Calu3 (cell line): ENCODE measurements around the gene FGF19. TPM values are rescaled to one million over a fixed set of nuclear protein-coding genes. Genes with fewer than 3 reads are reported as not detected.

ENCODE experiments used
- Bru-seq: library from RNA; stranded (reverse); fragments of 400-500 nt; gene quantifications from one replicate; lab custom pipeline; 2021; lab: Mats Ljungman, UMichigan
- BruChase-seq, 2 experiments: library from RNA; stranded (reverse); fragments of 400-500 nt; gene quantifications; one replicate each; lab custom pipeline; 2021; lab: Mats Ljungman, UMichigan
- BruUV-seq: library from RNA; stranded (reverse); fragments of 400-500 nt; replicated peaks from 2 replicates; lab custom pipeline; 2021; lab: Mats Ljungman, UMichigan
- CTCF ChIA-PET: fragments of 300-600 bp; sonication (Branson Sonifier 250); formaldehyde crosslinking; loops from one replicate; lab custom pipeline; 2022; ENCODE audit warnings: antibody characterized with exemption; lab: Charles Lee
- DNase-seq: peaks from one replicate; pipeline ENCODE4 v3.0.0; 2022
- H3K27ac Mint-ChIP-seq: one replicate; pipeline ENCODE4 v1.8.0; 2022; ENCODE audit warnings: mixed read lengths; ENCODE audit not compliant: unreplicated experiment
- H3K27me3 Mint-ChIP-seq: one replicate; pipeline ENCODE4 v1.8.0; 2022; ENCODE audit warnings: mixed read lengths; ENCODE audit not compliant: unreplicated experiment
- H3K36me3 Mint-ChIP-seq: one replicate; pipeline ENCODE4 v1.8.0; 2022; ENCODE audit warnings: mild to moderate bottlenecking, moderate library complexity, mixed read lengths; ENCODE audit not compliant: insufficient read depth, unreplicated experiment
- H3K4me1 Mint-ChIP-seq: one replicate; pipeline ENCODE4 v1.8.0; 2022; ENCODE audit warnings: mild to moderate bottlenecking, low read depth, mixed read lengths; ENCODE audit not compliant: unreplicated experiment
- H3K4me3 Mint-ChIP-seq: one replicate; pipeline ENCODE4 v1.8.0; 2022; ENCODE audit warnings: mild to moderate bottlenecking, low read depth, moderate library complexity, mixed read lengths; ENCODE audit not compliant: unreplicated experiment
- H3K9me3 Mint-ChIP-seq: one replicate; pipeline ENCODE4 v1.8.0; 2022; ENCODE audit warnings: low read depth, mixed read lengths; ENCODE audit not compliant: unreplicated experiment
- intact Hi-C: fragments of 100-400 bp; cut with micrococcal nuclease; formaldehyde crosslinking; loops from one replicate; pipeline ENCODE4 v1.10.0; 2022; ENCODE audit not compliant: unreplicated experiment
- long read RNA-seq: library from polyadenylated mRNA; stranded (forward); transcript quantifications from one replicate; pipeline ENCODE4 v2.0.0, GENCODE V29; 2022
- total RNA-seq: library from RNA; stranded (reverse); gene quantifications from 2 replicates; pipeline ENCODE4 v1.2.3, GENCODE V29; 2022
- TF ChIP-seq, protein P1 (sequence below): fragments of 200-600 bp; IDR thresholded peaks from one replicate; pipeline ENCODE4 v1.8.0; 2022; ENCODE audit warnings: antibody characterized with exemption; ENCODE audit not compliant: unreplicated experiment

FGF19 gene, protein sequence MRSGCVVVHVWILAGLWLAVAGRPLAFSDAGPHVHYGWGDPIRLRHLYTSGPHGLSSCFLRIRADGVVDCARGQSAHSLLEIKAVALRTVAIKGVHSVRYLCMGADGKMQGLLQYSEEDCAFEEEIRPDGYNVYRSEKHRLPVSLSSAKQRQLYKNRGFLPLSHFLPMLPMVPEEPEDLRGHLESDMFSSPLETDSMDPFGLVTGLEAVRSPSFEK
- total RNA-seq (0.73 and 1.4 TPM in 2 replicates), Bru-seq, nascent RNA (percentile 32 among the genes with signal in this experiment), BruChase-seq, experiment 1, labeled RNA remaining after a 6-hour chase (percentile 41 among the genes with signal in this experiment), BruChase-seq, experiment 2, labeled RNA remaining after a 2-hour chase (percentile 36 among the genes with signal in this experiment)
- long read RNA-seq, partial matches to known transcripts: 0 of 2 reads
- long read RNA-seq, other reads (novel, unspliced or antisense): 0 of 2 reads

DNA sequence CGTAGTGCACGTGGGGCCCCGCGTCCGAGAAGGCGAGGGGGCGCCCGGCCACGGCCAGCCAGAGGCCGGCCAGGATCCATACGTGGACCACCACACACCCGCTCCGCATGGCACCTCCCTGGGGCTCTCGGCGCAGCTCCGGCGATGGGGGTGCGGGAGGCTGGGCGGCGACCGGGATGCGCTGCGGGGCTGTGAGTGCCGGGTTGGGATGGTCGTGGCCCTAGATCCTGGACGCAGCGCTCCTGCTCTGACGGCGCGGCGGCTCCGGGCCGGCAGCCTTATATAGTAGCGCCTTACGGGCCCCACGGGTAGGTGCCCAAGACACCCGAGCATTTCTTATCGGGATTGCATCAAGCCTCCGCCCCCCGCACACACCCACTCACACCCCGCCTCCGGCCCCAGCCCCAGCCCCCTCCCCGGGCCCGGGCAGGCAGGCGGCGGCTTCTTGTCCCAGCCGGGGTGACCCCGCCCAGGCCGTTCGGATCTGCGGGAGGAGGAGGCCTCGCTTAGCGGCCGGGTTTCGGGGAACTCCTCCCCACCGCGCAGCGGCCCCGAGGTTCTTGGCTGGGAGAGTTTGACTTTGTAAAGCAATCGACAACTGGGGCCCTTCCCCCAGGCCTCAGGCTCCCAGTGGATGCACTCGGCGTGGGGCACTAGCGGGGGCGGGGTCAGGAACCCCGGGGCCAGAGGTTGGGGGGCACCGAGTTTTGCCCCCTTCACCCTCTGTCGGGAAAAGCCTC is at the start of gene FGF19:
FGF19 (minus strand) TSS at position 255 of the 740 bp plus-strand sequence; CDS start at position 109, 146 bp downstream.
- peak within 1 kb of the TSS; percentile 49 for H3K4me3 Mint-ChIP-seq
- intact Hi-C loops: loop anchor here (5.0 kb wide), 1 partner anchor 183 kb away; no protein-coding TSS in a partner anchor
- BruUV-seq: TSS peak; percentile 38
- no peak within 1 kb of the TSS for H3K27ac Mint-ChIP-seq
- peaks cover 12% of the 10 kb centered on the region for H3K4me1 Mint-ChIP-seq
- no peaks in the 10 kb centered on the region for H3K9me3 Mint-ChIP-seq
- H3K36me3 Mint-ChIP-seq: peaks cover 3% of the 10 kb centered on the region
- CTCF ChIA-PET: no interaction called here
- TF ChIP-seq, protein P1, sequence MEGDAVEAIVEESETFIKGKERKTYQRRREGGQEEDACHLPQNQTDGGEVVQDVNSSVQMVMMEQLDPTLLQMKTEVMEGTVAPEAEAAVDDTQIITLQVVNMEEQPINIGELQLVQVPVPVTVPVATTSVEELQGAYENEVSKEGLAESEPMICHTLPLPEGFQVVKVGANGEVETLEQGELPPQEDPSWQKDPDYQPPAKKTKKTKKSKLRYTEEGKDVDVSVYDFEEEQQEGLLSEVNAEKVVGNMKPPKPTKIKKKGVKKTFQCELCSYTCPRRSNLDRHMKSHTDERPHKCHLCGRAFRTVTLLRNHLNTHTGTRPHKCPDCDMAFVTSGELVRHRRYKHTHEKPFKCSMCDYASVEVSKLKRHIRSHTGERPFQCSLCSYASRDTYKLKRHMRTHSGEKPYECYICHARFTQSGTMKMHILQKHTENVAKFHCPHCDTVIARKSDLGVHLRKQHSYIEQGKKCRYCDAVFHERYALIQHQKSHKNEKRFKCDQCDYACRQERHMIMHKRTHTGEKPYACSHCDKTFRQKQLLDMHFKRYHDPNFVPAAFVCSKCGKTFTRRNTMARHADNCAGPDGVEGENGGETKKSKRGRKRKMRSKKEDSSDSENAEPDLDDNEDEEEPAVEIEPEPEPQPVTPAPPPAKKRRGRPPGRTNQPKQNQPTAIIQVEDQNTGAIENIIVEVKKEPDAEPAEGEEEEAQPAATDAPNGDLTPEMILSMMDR: no peak
- peaks cover 43% of the 10 kb centered on the region for H3K27me3 Mint-ChIP-seq
- DNase-seq: peak; percentile 37

DNA sequence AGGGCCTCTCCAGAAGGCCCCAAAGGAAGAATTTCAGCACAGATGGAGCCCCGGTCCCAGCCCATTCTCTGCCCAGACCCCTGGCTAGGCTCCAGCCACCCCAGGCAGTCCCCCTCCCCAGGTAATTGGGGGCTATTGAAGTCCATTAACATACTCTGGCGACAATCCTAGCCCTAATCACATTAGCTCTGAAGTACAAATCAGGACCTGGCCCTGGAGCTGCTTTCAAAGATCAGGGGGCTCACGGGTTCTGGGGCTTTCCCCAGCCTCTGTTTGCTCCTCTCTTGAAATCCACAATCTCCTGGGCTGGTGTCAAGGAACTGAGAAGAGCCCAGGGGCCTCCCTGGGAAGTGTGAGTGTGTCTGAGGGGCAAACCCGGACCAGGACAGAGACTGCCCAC is 49.1 kb upstream of the FGF19 start:
- BruUV-seq: no TSS peak
- Mint-ChIP-seq H3K27me3 (peaks cover 62% of the 10 kb centered on the region), H3K4me1 (no peaks in the 10 kb centered on the region), H3K36me3 (peaks cover 9% of the 10 kb centered on the region), H3K27ac (no peak overlapping the region), H3K9me3 (no peaks in the 10 kb centered on the region), H3K4me3 (no peak overlapping the region)
- CTCF ChIA-PET: interaction anchor here (0.6 kb wide), 1 partner anchor 709 kb away, joined by 4 read pairs; no protein-coding TSS in a partner anchor
- TF ChIP-seq, protein P1: no peak
- intact Hi-C loops: no loop called here
- no peak for DNase-seq

DNA sequence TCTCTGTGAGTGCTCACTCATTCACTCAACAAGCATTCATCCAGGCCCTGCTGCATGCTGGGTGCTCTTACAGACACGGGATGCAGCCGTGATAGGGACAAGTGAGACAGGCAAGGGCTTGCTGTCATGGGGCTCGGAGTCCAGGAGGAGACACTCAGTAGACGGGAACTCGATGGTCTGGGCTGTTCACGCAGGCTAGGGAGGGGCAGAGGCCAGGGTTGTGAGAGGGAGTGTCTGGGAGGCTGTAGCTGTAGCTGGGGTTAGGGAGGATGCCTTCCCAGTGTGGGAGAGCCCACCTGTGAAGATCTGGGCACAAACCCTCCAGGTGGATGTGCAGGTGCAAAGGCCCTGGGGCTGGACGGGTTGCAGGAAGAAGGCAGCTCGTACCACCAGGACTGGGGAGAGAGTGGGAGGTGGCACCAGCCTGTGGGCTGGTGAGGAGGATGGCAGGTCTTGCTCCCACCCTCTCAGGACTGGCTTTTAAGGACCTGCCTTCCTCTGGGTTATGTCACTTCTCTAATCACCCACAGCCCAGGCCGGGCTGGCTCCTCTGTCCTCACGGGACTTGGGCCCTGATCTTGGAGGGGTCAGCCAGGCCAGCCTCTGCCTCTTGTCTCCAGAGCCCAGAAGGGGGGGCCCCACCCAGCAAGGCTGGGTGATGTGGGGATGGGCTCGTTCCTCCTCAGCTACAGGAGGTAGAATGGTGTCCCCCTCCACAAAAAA is 47.2 kb upstream of the FGF19 start:
- Mint-ChIP-seq H3K27ac (no peak overlapping the region), H3K9me3 (no peaks in the 10 kb centered on the region), H3K4me3 (no peak overlapping the region), H3K36me3 (peaks cover 10% of the 10 kb centered on the region), H3K27me3 (peaks cover 62% of the 10 kb centered on the region), H3K4me1 (no peaks in the 10 kb centered on the region)
- CTCF ChIA-PET: no interaction called here
- no TSS peak for BruUV-seq
- intact Hi-C loops: no loop called here
- no peak for DNase-seq
- TF ChIP-seq, protein P1: no peak
